Activated T-cell treated with anti-CD3 and anti-CD28 coated beads for 48 hours (primary cell): ENCODE data around the gene ITPRIPL2.

ENCODE experiments used
- DNase-seq: peaks from one replicate; pipeline ENCODE4 v3.0.0-alpha.2; 2020; ENCODE audit warnings: low read depth

The ITPRIPL2 gene

GRCh38 chr16:19123535-19124178 is 9.9 kb downstream of the ITPRIPL2 start:
- DNase-seq = no peak

- DNase-seq = no peak
Measured at GRCh38 chr16:19126300-19126699, 12.5 kb downstream of the ITPRIPL2 start.

GRCh38 chr16:19127205-19127604 is 13.4 kb downstream of the ITPRIPL2 start:
- no peak for DNase-seq

- no peak for DNase-seq
Measured at GRCh38 chr16:19127674-19128131, 13.9 kb downstream of the ITPRIPL2 start.

GRCh38 chr16:19128454-19129200 is 14.9 kb downstream of the ITPRIPL2 start:
- no peak for DNase-seq

GRCh38 chr16:19130385-19130784 is 16.6 kb downstream of the ITPRIPL2 start:
- DNase-seq = no peak

GRCh38 chr16:19130852-19131824 is 17.4 kb downstream of the ITPRIPL2 start:
- no peak for DNase-seq

- no peak for DNase-seq
Measured at GRCh38 chr16:19131825-19132218, 18.1 kb downstream of the ITPRIPL2 start.

- no peak for DNase-seq
Measured at GRCh38 chr16:19132255-19132654, 18.5 kb downstream of the ITPRIPL2 start.

- DNase-seq = no peak
Measured at GRCh38 chr16:19132898-19133297, 19.1 kb downstream of the ITPRIPL2 start.

- DNase-seq = no peak
Measured at GRCh38 chr16:19133600-19133999, 19.8 kb downstream of the ITPRIPL2 start.

GRCh38 chr16:19135201-19135842 is 21.6 kb downstream of the ITPRIPL2 start:
- no peak for DNase-seq

- no peak for DNase-seq
Measured at GRCh38 chr16:19135896-19136438, 22.2 kb downstream of the ITPRIPL2 start.

GRCh38 chr16:19136549-19137196 is 22.9 kb downstream of the ITPRIPL2 start:
- DNase-seq = no peak

GRCh38 chr16:19137201-19138128 is 23.7 kb downstream of the ITPRIPL2 start:
- DNase-seq = no peak

GRCh38 chr16:19138601-19139000 is 24.8 kb downstream of the ITPRIPL2 start:
- DNase-seq = no peak

GRCh38 chr16:19139436-19140091 is 25.8 kb downstream of the ITPRIPL2 start:
- DNase-seq = no peak

GRCh38 chr16:19140396-19140795 is 26.6 kb downstream of the ITPRIPL2 start:
- no peak for DNase-seq

- DNase-seq = no peak
Measured at GRCh38 chr16:19142939-19143598, 29.3 kb downstream of the ITPRIPL2 start.
